Fibroblast of lung (primary cell): Measurements from ENCODE around the gene NOM1. TPM values are rescaled to one million over a fixed set of nuclear protein-coding genes. Genes with fewer than 3 reads are reported as not detected.

Experiments
- DNase-seq, 2 donors: peaks; one replicate each; pipeline versions ENCODE4 v3.0.0 to v3.0.0-alpha.2; 2010; ENCODE audit warnings: low read depth in 2 of 2
- H2AFZ ChIP-seq: 2 replicates; pipeline ENCODE4 v1.5.1; 2012; ENCODE audit warnings: low read length, control low read depth, inconsistent platforms
- H3K27ac ChIP-seq: 2 replicates; pipeline ENCODE4 v1.5.1; 2011; ENCODE audit warnings: low read length, control low read depth; ENCODE audit not compliant: insufficient read depth
- H3K27me3 ChIP-seq: 2 replicates; pipeline ENCODE4 v1.5.1; 2011; ENCODE audit warnings: mild to moderate bottlenecking, low read length; ENCODE audit not compliant: control insufficient read depth, insufficient read depth
- H3K36me3 ChIP-seq: 2 replicates; pipeline ENCODE4 v1.5.1; 2011; ENCODE audit warnings: low read length; ENCODE audit not compliant: control insufficient read depth, insufficient read depth
- H3K4me1 ChIP-seq: 2 replicates; pipeline ENCODE4 v1.5.1; 2011; ENCODE audit warnings: low read length; ENCODE audit not compliant: control insufficient read depth, insufficient read depth; ENCODE audit errors: extremely low read depth
- H3K4me2 ChIP-seq: 2 replicates; pipeline ENCODE4 v1.5.1; 2011; ENCODE audit warnings: low read length, control low read depth; ENCODE audit not compliant: insufficient read depth; ENCODE audit errors: extremely low read depth
- H3K4me3 ChIP-seq, 4 experiments: fragments of 200-600 bp in 1 of 4; sonication (generic) in 1 of 4; replicated peaks in 1 of 4; 2 replicates each; pipeline ENCODE4 v1.5.1; 2011 to 2016; ENCODE audit warnings: low read length in 4 of 4, low read depth in 3 of 4, mild to moderate bottlenecking in 3 of 4, control low read depth in 2 of 4, inconsistent platforms in 1 of 4, mixed read lengths in 1 of 4; ENCODE audit not compliant: insufficient read depth in 1 of 4; ENCODE audit errors: control extremely low read depth in 1 of 4
- H3K79me2 ChIP-seq: 2 replicates; pipeline ENCODE4 v1.5.1; 2012; ENCODE audit warnings: mild to moderate bottlenecking, low read length, inconsistent platforms; ENCODE audit not compliant: control insufficient read depth, insufficient read depth
- H3K9ac ChIP-seq: 2 replicates; pipeline ENCODE4 v1.5.1; 2011; ENCODE audit warnings: mild to moderate bottlenecking, low read length, control low read depth; ENCODE audit not compliant: insufficient read depth
- H3K9me3 ChIP-seq: 2 replicates; pipeline ENCODE4 v1.5.1; 2012; ENCODE audit warnings: low read depth, low read length; ENCODE audit not compliant: control insufficient read depth, insufficient read depth
- H4K20me1 ChIP-seq: 2 replicates; pipeline ENCODE4 v1.5.1; 2011; ENCODE audit warnings: low read length; ENCODE audit not compliant: control insufficient read depth, insufficient read depth; ENCODE audit errors: extremely low read depth
- EZH2 ChIP-seq: IDR thresholded peaks from 2 replicates; pipeline ENCODE4 v1.5.1; 2012; ENCODE audit warnings: low read length, control low read depth, mild to moderate bottlenecking; ENCODE audit errors: missing control alignments
- polyA plus RNA-seq, 2 donors: library from polyadenylated mRNA; depleted of rRNA in 1 of 2; stranded (reverse) in 1 of 2; unstranded in 1 of 2; fragments of >200 nt; gene quantifications; 2 replicates each; pipeline ENCODE4 v1.2.1, GENCODE V29; 2011 to 2012; ENCODE audit warnings: missing spikeins in 1 of 2
- total RNA-seq: library from RNA; depleted of rRNA; stranded (reverse); fragments of >200 nt; gene quantifications from 2 replicates; pipeline ENCODE4 v1.2.1, GENCODE V29; 2014
- TF ChIP-seq, protein P1 (sequence below), 2 donors: IDR thresholded peaks in 1 of 2; conservative IDR thresholded peaks in 1 of 2; 1 replicate in 1 of 2; 2 replicates in 1 of 2; pipeline ENCODE4 v1.5.1; 2011 to 2012; ENCODE audit warnings: low read length in 2 of 2, control low read depth in 1 of 2, inconsistent platforms in 1 of 2, low read depth in 1 of 2, mild to moderate bottlenecking in 1 of 2

The NOM1 gene
- total and polyA plus RNA-seq, 2 donors (not counting 1 experiment from before 2014, with no cell fraction given): 5.6 to 13.9 TPM

DNA sequence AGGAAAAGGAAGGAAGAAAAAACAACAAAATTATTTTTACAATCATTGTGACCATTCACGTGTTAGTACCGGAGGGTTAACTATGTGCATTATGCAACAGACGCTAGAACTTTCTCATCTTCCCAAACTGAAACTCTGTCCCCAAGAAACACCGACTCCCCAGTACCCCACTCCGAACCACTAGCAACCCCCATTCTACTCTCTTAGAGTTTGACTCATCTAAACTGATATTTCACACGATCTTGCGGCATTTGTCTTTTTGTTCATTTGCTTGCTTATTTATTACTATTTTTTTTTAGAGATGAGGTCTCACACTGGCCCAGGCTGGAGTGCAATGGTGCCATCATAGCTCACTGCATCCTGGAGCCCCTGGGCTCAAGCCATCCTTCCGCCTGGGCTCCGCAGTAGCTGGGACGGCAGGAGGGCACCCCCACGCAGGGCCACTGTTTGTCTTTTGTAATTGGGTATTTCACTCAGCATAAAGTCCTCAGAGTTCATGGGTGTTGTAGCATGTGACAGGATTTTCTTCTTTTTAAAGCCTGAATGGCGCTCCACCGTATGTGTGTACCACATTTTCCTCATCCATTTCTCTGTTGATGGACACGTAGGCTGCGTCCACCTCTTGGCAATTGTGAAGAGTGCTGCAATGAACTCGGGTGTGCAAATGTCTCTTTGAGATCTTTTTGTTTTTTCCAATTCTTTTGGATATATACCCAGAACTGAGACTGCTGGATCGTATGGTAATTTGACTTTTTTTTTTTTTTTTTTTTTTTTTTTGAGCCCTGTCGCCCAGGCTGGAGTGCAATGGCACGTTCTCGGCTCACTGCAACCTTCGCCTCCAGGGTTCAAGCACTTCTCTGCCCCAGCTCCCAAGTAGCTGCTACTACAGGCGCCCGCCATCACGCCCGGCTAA lies 51.5 kb downstream of the NOM1 start:
- no peaks in the 10 kb centered on the region for H3K4me1 ChIP-seq
- H3K4me3 ChIP-seq: peak overlapping the region in 1 of 4 experiments; percentile 30
- peak; percentile 69 for TF ChIP-seq EZH2
- TF ChIP-seq, protein P1, sequence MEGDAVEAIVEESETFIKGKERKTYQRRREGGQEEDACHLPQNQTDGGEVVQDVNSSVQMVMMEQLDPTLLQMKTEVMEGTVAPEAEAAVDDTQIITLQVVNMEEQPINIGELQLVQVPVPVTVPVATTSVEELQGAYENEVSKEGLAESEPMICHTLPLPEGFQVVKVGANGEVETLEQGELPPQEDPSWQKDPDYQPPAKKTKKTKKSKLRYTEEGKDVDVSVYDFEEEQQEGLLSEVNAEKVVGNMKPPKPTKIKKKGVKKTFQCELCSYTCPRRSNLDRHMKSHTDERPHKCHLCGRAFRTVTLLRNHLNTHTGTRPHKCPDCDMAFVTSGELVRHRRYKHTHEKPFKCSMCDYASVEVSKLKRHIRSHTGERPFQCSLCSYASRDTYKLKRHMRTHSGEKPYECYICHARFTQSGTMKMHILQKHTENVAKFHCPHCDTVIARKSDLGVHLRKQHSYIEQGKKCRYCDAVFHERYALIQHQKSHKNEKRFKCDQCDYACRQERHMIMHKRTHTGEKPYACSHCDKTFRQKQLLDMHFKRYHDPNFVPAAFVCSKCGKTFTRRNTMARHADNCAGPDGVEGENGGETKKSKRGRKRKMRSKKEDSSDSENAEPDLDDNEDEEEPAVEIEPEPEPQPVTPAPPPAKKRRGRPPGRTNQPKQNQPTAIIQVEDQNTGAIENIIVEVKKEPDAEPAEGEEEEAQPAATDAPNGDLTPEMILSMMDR (conservative IDR thresholded peaks at IDR 0.05 in 1 of 2, IDR thresholded peaks at IDR 0.05 in 1 of 2; ENCODE audit: low read depth in 1 of 2, low read length in 2 of 2): no peak
- no peak overlapping the region for H3K9ac ChIP-seq
- no peaks in the 10 kb centered on the region for H3K79me2 ChIP-seq
- peaks cover 54% of the 10 kb centered on the region for H3K27me3 ChIP-seq
- H3K36me3 ChIP-seq: no peaks in the 10 kb centered on the region
- no peak overlapping the region for H3K27ac ChIP-seq
- H3K4me2 ChIP-seq: no peak overlapping the region
- H3K9me3 ChIP-seq: no peaks in the 10 kb centered on the region
- no peaks in the 10 kb centered on the region for H4K20me1 ChIP-seq
- no peak for DNase-seq
- no peak overlapping the region for H2AFZ ChIP-seq

DNA sequence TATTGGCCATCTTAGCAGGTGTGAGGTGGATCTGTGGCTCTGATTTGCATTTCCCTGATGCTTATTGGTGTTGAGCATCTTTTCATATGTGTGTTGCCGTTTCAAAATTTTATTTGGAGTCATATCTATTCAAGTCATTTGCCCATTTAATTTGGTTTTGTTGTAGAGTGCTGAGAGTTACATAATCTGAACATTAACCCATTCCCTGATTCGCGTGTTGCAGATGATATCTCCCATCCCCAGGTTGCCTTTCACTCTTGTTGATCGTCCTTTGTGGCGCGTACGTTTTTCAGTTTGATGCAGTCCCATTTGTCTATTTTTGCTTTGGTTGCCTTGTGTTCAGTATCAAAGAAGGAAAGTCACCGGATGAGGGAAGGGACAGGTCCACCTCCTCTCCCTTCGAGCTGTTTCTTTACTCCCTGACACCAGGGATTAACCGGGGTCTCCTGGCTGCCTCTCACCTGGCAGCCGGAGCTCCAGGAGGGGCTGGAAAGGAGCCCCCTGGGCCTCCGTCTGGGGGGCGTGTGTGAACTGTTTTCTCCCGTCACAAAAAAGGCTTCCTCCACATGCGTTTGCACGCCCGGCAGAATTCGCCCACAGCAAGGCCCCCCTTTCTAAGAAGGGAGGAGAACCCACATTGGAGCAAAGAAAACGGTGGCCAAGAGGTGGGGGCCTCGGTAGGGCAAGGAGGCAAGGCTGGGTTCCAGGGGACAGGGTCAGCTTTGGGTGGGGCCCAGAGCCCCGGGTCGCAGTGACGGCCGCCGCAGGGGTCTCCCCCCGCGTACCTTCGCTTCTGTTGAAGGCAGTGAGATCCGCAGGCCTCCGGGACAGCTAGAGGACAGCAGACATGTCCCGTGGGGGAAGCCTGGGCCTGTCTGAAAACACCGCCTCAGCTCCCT lies 52.7 kb downstream of the NOM1 start:
- TF ChIP-seq EZH2: peak; percentile 88
- TF ChIP-seq, protein P1 (conservative IDR thresholded peaks at IDR 0.05 in 1 of 2, IDR thresholded peaks at IDR 0.05 in 1 of 2; ENCODE audit: low read depth in 1 of 2, low read length in 2 of 2): no peak
- H3K4me1 ChIP-seq: no peaks in the 10 kb centered on the region
- H3K4me2 ChIP-seq: no peak overlapping the region
- no peak overlapping the region for H3K9ac ChIP-seq
- H2AFZ ChIP-seq: no peak overlapping the region
- no peaks in the 10 kb centered on the region for H3K36me3 ChIP-seq
- no peak overlapping the region for H3K4me3 ChIP-seq
- H4K20me1 ChIP-seq: no peaks in the 10 kb centered on the region
- H3K27me3 ChIP-seq: peaks cover 63% of the 10 kb centered on the region
- no peak for DNase-seq
- no peak overlapping the region for H3K27ac ChIP-seq
- no peaks in the 10 kb centered on the region for H3K9me3 ChIP-seq
- no peaks in the 10 kb centered on the region for H3K79me2 ChIP-seq

DNA sequence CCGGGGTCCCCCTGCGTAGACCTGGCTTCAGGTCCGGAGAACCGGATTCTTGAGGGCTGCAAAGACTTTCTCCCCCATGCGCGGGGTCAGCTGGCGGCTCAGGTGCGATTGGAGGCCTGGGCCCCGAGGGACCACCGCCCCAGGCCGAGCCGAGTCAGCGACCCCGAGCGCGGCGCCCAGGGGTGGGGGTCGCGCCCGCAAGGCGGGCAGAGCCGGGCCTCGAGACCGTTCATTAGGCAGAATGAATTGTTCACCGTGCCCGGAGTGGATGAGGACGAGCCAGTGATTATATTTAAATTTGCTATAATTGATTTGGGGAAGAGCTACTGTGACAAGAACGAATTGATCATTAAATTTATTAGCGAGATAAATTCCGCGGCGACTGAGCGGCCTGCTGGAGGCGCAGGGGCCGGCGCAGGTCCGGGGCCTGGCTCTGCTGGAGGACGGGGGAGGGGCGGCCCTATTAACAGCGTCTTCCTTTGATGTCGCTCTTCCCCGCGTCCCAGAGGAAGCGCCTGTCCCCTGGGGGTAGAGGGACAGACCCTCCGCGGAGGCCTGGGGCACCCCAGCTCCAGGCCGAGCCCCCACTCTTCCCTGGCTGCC lies 53.4 kb downstream of the NOM1 start:
- H3K79me2 ChIP-seq: no peaks in the 10 kb centered on the region
- TF ChIP-seq, protein P1 (conservative IDR thresholded peaks at IDR 0.05 in 1 of 2, IDR thresholded peaks at IDR 0.05 in 1 of 2; ENCODE audit: low read depth in 1 of 2, low read length in 2 of 2): no peak
- peak; percentile 6 for TF ChIP-seq EZH2
- no peaks in the 10 kb centered on the region for H3K9me3 ChIP-seq
- H3K9ac ChIP-seq: no peak overlapping the region
- H2AFZ ChIP-seq: no peak overlapping the region
- DNase-seq: no peak
- peaks cover 62% of the 10 kb centered on the region for H3K27me3 ChIP-seq
- H3K4me3 ChIP-seq: no peak overlapping the region
- no peaks in the 10 kb centered on the region for H3K36me3 ChIP-seq
- H3K27ac ChIP-seq: no peak overlapping the region
- no peaks in the 10 kb centered on the region for H3K4me1 ChIP-seq
- H4K20me1 ChIP-seq: no peaks in the 10 kb centered on the region
- H3K4me2 ChIP-seq: no peak overlapping the region
